Heart left ventricle (tissue), 16 donors: ENCODE measurements around the gene PLAU. TPM values are rescaled to one million over a fixed set of nuclear protein-coding genes. Genes with fewer than 3 reads are reported as not detected.

ENCODE experiments used
- ATAC-seq, 4 donors: fragments of 200-7000 bp; cut with Tn5 transposase; one replicate each; pipeline ENCODE4 v1.9.1; 2020 to 2022; ENCODE audit warnings: moderate library complexity in 4 of 4, mild to moderate bottlenecking in 3 of 4, moderate number of reproducible peaks in 1 of 4
- DNase-seq, 5 donors: peaks; one replicate each; pipeline ENCODE4 v3.0.0-alpha.2; 2020
- H3K27ac ChIP-seq, 12 donors: fragments of 200-600 bp; sonication (generic) in 4 of 12; one replicate each; pipeline versions ENCODE4 v1.5.0 to v1.8.0; 2016 to 2022; ENCODE audit warnings: mild to moderate bottlenecking in 2 of 12
- H3K27me3 ChIP-seq, 9 donors: fragments of 200-600 bp; sonication (generic) in 2 of 9; one replicate each; pipeline versions ENCODE4 v1.5.1 to v1.8.0; 2016 to 2022; ENCODE audit warnings: mild to moderate bottlenecking in 3 of 9
- H3K36me3 ChIP-seq, 9 donors: fragments of 200-600 bp; sonication (generic) in 2 of 9; one replicate each; pipeline versions ENCODE4 v1.5.0 to v1.8.0; 2018 to 2022; ENCODE audit warnings: mild to moderate bottlenecking in 2 of 9
- H3K4me1 ChIP-seq, 12 donors: fragments of 200-600 bp; sonication (generic) in 4 of 12; one replicate each; pipeline versions ENCODE4 v1.5.0 to v1.8.0; 2016 to 2022; ENCODE audit warnings: mild to moderate bottlenecking in 3 of 12
- H3K4me3 ChIP-seq, 12 donors: fragments of 200-600 bp; sonication (generic) in 4 of 12; one replicate each; pipeline versions ENCODE4 v1.5.0 to v1.8.0; 2017 to 2022; ENCODE audit warnings: mild to moderate bottlenecking in 9 of 12, moderate library complexity in 4 of 12
- H3K9me3 ChIP-seq, 12 donors: fragments of 200-600 bp; sonication (generic) in 4 of 12; one replicate each; pipeline versions ENCODE4 v1.5.0 to v1.8.0; 2016 to 2022; ENCODE audit warnings: mild to moderate bottlenecking in 1 of 12
- POLR2A ChIP-seq, 2 donors: fragments of 450-650 bp; IDR thresholded peaks; one replicate each; pipeline ENCODE4 v1.6.1; 2017; ENCODE audit warnings: antibody characterized with exemption in 2 of 2, mild to moderate bottlenecking in 2 of 2, moderate library complexity in 2 of 2
- WGBS, 4 donors: extraction: QIAGEN DNeasy Blood & Tissue Kit in 2 of 4; methylation state at CpG; one replicate each; pipeline versions ENCODE4 v1.1.5 to v1.1.7; 2013 to 2018; 5-methylcytosine and 5-hydroxymethylcytosine counted together
- intact Hi-C, 10 donors: fragments of 100-400 bp; cut with DNase I; formaldehyde crosslinking; loops; one replicate each; pipeline versions ENCODE4 v1.11.1 to v1.14.2; 2022
- polyA plus RNA-seq, 2 donors: library from polyadenylated mRNA; stranded (reverse); fragments of 200-250 nt; gene quantifications; one replicate each; pipeline ENCODE4 v1.2.3, GENCODE V29; 2013
- total RNA-seq, 9 donors: library from RNA; depleted of rRNA in 2 of 9; stranded (reverse); fragments of >200 nt in 2 of 9; fragmentation: NEBNext Ultra II Directional in 3 of 9; extraction: Animal tissue kit (Norgen Biotek cat#: 25700) in 3 of 9; gene quantifications; one replicate each; pipeline versions ENCODE4 v1.1.0 to v1.2.4, GENCODE V29; 2016 to 2023
- TF ChIP-seq, protein P1 (sequence below), 12 donors: fragments of 200-600 bp; sonication (generic) in 4 of 12; IDR thresholded peaks; one replicate each; pipeline versions ENCODE4 v1.5.0 to v1.8.0; 2018 to 2022; ENCODE audit warnings: antibody characterized with exemption in 12 of 12, mild to moderate bottlenecking in 5 of 12
- donor health status: ischemic (EF 13 %, LVEDD 7.1; RV severe dilation, severe dysfunction).
- donor health status: healthy with polysubstance abuse.
- donor health status: DM: no; HTN: yes; CAD: no.
- donor health status: DM: no; HTN: no; CAD: no.
- donor health status: ischemic (EF 25% LVEDD 6.9; RV normal size, moderate dysfunction).
- donor health status: ischemic (EF 25% LVEDD 5.7; RV mildly dilated, moderate dysfunction).
- donor health status: healthy.
- donor health status: DM: yes; HTN: yes; CAD: no.
- donor health status: ischemic (EF 35%, LVEDD 5.7; RV mildly dilated, moderate dysfunction).
- donor health status: nonischemic (EF 11% LVEDD 7.7; RV severe dilation, severe dysfunction).
- donor health status: DM: yes; HTN: yes; CAD: no.
- donor health status: PGD.
- donor health status: ischemic (EF 29% LVEDD 5.4; RV normal size, mild dysfunction).
- donor health status: nonischemic (EF 23%, LVEDD 6.1; RV moderate dilation, normal function).

PLAU gene
- total and polyA plus RNA-seq, 11 donors = 3.3 to 68.1 (median 10.3) TPM

DNA sequence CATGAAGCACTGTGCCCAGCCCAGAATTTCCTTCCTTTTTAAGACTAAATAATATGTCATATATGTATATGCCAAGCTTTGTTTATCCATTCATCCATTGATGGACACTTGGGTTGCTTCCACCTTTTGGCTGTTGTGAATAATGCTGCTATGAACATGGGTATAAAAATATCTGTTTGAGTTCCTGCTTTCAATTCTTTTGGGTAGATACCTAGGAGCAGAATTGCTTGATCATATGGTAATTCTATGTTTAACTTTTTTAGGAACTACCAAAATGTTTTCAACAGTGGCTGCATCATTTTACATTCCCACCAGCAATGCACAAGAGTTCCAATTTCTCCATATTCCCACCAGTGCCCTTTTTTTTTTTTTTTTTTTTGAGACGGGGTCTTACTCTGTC, 13.2 kb upstream of the PLAU start:
- no peak for ATAC-seq
- intact Hi-C loops = no loop called here

DNA sequence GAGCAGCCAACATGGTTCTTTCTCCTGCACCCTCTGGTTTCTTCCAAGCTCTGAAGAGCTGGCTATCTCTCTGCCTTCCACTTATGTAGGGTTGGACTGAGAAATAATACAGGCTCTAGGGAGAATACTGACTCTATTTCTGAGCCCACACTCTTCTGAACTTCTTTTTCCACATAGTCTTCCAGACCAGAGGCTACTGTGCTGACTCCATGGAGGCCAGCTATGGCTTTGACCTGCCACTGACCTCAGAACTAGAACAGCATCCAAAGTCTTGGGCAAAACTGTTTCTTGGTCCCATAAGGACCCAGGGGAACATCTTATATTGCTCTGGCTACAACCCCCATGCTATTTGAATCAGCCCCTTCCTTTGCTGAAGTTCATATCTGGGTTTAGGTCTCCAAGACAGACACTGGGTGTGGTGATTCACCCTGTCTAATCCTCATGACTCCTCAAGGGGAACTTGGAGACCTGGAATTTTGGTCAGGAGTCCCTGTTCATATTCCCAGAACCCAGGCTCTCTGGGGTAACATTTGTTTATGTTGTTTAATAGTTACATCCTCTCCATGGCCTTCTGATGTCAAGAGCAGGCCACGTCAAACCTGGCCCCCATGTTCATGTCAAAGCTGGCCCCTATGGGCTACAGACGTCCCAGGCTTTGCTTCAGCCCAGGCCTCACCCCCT, 12.1 kb upstream of the PLAU start:
- Histone ChIP-seq H3K4me3 (no peak overlapping the region), H3K36me3 (no peaks in the 10 kb centered on the region), H3K9me3 (no peaks in the 10 kb centered on the region), H3K27ac (peak overlapping the region in 4 of 12 donors; percentile 16 to 74 (median 44)), H3K4me1 (peaks cover 0 to 54% (median 0%) of the 10 kb centered on the region in 12 donors), H3K27me3 (no peaks in the 10 kb centered on the region)
- ATAC-seq (peak in 2 of 4 donors; percentile 41 to 56), DNase-seq (no peak)
- intact Hi-C loops = no loop called here
- TF ChIP-seq POLR2A (IDR thresholded peaks at IDR 0.05) = no peak
- TF ChIP-seq, protein P1, sequence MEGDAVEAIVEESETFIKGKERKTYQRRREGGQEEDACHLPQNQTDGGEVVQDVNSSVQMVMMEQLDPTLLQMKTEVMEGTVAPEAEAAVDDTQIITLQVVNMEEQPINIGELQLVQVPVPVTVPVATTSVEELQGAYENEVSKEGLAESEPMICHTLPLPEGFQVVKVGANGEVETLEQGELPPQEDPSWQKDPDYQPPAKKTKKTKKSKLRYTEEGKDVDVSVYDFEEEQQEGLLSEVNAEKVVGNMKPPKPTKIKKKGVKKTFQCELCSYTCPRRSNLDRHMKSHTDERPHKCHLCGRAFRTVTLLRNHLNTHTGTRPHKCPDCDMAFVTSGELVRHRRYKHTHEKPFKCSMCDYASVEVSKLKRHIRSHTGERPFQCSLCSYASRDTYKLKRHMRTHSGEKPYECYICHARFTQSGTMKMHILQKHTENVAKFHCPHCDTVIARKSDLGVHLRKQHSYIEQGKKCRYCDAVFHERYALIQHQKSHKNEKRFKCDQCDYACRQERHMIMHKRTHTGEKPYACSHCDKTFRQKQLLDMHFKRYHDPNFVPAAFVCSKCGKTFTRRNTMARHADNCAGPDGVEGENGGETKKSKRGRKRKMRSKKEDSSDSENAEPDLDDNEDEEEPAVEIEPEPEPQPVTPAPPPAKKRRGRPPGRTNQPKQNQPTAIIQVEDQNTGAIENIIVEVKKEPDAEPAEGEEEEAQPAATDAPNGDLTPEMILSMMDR (IDR thresholded peaks at IDR 0.05) = no peak
- WGBS, 4 donors = 76 to 89% (median 83%) methylated on average over 2 of the region's 2 CpGs

More for the DNA sequence above, 13.2 kb upstream of the PLAU start:
- DNase-seq = no peak
- TF ChIP-seq POLR2A (IDR thresholded peaks at IDR 0.05) = no peak
- TF ChIP-seq, protein P1 (IDR thresholded peaks at IDR 0.05) = no peak
- H3K4me3 ChIP-seq = no peak overlapping the region
- no peak overlapping the region for H3K27ac ChIP-seq
- no peaks in the 10 kb centered on the region for H3K27me3 ChIP-seq
- H3K4me1 ChIP-seq = peaks cover 0 to 54% (median 0%) of the 10 kb centered on the region in 12 donors
- 96 to 97% (median 96%) methylated on average over 1 of the region's 1 CpG for WGBS, 4 donors
- no peaks in the 10 kb centered on the region for H3K9me3 ChIP-seq
- H3K36me3 ChIP-seq = no peaks in the 10 kb centered on the region

DNA sequence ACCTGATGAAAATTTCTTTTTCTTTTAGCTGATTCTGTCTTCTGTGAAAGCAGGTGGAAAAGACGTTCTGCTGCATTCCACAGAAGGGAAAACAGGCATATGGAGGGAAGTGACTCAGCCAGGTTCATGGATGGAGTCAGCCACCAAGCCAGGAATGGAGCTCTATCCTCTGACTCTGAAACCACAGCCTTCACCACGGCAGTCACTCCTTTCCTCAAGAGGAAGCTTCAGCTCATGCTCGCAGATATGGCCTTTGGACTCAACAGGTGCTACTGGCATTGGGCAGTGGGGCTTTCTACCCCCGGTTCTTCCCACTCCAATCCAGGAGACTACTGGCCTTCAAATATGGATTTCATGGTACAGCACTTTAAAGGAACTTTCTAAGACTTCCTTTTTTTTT, 11.5 kb upstream of the PLAU start:
- no peak for TF ChIP-seq POLR2A (IDR thresholded peaks at IDR 0.05)
- TF ChIP-seq, protein P1 (IDR thresholded peaks at IDR 0.05) = no peak
- ATAC-seq (peak in 1 of 4 donors; percentile 43), DNase-seq (no peak)
- intact Hi-C loops = no loop called here
- Histone ChIP-seq H3K9me3 (no peaks in the 10 kb centered on the region), H3K36me3 (no peaks in the 10 kb centered on the region), H3K27ac (peak overlapping the region in 4 of 12 donors; percentile 16 to 74 (median 44)), H3K4me1 (peaks cover 0 to 50% (median 0%) of the 10 kb centered on the region in 12 donors), H3K4me3 (no peak overlapping the region), H3K27me3 (no peaks in the 10 kb centered on the region)
- WGBS, 4 donors = 73 to 77% (median 76%) methylated on average over 4 of the region's 4 CpGs

DNA sequence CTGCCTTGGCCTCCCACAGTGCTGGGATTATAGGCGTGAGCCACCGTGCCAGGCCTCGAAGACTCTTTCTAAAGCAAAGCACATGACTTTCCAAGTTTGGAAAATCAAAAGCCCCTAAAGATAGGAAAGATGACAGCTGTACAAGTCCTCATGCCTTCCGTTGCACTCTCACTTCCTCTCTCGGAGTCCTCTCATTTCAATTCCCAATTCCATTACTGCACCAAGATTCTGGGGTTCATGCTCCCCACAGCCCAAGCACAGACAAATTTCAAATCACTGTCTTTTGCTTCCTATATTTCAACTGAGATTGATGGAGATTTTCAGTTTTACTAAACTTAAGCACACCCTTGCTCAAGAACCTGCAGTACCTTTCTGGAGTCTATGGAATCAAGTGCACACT, 10.9 kb upstream of the PLAU start:
- H3K9me3 ChIP-seq = no peaks in the 10 kb centered on the region
- DNase-seq (no peak), ATAC-seq (peak in 1 of 4 donors; percentile 37)
- no peak overlapping the region for H3K4me3 ChIP-seq
- TF ChIP-seq POLR2A (IDR thresholded peaks at IDR 0.05) = no peak
- TF ChIP-seq, protein P1 (IDR thresholded peaks at IDR 0.05) = no peak
- H3K36me3 ChIP-seq = no peaks in the 10 kb centered on the region
- H3K4me1 ChIP-seq = peaks cover 0 to 45% (median 0%) of the 10 kb centered on the region in 12 donors
- no peaks in the 10 kb centered on the region for H3K27me3 ChIP-seq
- 88 to 93% (median 91%) methylated on average over 5 of the region's 5 CpGs for WGBS, 4 donors
- peak overlapping the region in 3 of 12 donors; percentile 16 to 74 (median 56) for H3K27ac ChIP-seq
- intact Hi-C loops = no loop called here
